GM04504 (cell line): ENCODE measurements around the gene SLC36A1.
"Not testable (repeated sequence)": the region's sequence is repeated elsewhere in the genome, so short reads cannot be mapped to it uniquely, and the experiment has no call there.

Source experiments
- DNase-seq: peaks from one replicate; pipeline ENCODE4 v3.0.0-alpha.2; 2012; ENCODE audit warnings: low read depth

Gene SLC36A1

DNA sequence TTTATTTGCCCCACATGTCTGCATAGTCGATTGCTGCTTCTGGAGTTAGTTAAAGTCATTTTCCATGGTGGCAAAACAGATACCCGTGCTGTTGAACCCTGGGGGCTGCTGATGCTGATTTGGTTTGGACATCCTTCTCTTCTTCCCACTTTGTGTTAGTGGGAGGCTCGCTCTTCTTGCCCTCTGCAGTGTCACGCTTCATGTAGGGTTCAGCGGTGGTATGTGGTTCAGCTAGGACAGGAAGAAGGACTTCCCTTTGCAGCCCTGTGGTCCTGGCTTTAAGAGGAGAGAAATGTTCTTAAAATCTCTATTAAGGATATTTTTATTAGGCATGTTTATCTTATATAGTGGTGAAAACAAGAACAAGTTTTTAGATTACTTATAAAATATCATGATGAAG lies 36.2 kb downstream of the SLC36A1 start:
- no peak for DNase-seq

DNA sequence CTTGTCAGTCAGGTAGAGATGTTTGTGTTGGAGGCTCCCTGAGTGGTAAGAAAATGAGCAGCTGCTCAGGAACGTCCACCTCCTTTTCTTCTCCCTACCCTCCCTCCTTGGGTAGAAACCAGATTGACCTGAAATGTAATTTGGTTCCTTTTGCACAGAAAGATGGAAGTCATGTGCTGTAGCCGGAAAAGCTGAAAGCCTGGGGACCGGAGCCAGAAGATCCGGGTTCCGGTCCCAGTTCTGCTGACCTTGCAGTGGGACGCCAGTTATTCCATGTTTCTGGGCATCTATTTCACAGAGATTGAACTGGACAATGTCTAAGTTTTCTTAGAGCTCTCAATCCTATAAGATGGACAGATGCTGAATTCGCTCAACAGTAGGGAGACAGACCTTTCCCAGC lies 40.1 kb downstream of the SLC36A1 start:
- no peak for DNase-seq

GRCh38 chr5:151490627-151491026 lies 43.2 kb downstream of the SLC36A1 start:
- no peak for DNase-seq

DNA sequence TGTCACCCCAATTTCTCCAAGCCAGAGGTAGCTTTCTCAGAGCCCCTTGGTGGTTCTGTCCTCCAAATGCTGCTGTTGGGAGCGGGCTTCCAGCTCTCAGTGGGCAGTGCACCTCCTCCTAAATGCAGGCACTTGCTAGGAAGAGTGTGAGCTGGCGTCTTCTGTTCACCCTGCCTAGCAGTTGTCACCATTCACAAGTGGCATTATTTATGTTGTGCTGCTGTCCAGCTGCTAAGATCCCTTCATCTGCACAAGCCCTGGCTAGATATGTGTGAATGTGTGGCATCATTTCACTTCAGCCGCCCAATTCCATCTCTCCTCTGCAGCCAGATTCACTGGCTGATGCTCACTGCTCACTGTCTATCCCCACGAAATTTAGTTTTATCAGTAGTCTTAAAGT lies 43.7 kb downstream of the SLC36A1 start:
- no peak for DNase-seq

GRCh38 chr5:151492729-151493128 lies 45.3 kb downstream of the SLC36A1 start:
- no peak for DNase-seq

DNA sequence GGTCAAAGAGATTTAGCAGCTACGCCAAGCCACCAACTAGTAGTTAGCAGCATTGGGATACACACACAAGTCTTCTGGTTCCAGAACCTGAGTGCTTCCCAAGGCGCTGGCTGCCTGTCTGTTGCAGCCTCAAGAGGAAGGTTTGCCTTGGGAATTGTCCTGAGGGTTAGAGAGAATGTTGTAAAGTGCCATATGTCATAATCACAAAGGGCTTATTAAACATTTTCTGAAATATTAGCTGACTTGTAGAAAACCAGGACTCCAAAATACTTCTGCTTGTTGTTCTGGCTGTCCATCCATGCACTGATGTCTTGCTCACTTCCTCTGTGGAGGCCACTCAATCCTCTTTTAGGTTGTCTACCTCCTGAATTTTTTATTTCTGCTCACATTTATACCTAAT lies 46.3 kb downstream of the SLC36A1 start:
- DNase-seq = no peak

DNA sequence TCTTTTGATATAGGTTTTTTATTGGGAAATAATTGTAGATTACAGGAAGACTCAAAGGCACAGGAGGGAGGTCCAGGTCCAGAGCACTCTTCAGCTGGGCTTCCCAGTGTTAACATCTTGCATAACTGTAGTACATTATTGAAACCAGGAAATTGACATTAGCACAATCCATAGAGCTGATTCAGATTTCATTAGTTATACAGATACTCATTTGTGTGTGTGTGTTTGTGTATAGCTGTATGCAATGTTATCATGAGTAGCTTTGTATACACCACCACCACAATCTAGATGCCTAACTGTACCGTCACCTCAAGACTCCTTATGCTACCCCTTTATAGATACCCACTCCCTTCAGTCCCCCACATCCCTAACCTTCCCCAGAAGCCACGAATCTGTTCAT lies 47.9 kb downstream of the SLC36A1 start:
- DNase-seq = no peak

- DNase-seq = no peak
These were observed 48.7 kb downstream of the SLC36A1 start for GRCh38 chr5:151496041-151496484.

- no peak for DNase-seq
These were observed 50.1 kb downstream of the SLC36A1 start for GRCh38 chr5:151497391-151498002.

DNA sequence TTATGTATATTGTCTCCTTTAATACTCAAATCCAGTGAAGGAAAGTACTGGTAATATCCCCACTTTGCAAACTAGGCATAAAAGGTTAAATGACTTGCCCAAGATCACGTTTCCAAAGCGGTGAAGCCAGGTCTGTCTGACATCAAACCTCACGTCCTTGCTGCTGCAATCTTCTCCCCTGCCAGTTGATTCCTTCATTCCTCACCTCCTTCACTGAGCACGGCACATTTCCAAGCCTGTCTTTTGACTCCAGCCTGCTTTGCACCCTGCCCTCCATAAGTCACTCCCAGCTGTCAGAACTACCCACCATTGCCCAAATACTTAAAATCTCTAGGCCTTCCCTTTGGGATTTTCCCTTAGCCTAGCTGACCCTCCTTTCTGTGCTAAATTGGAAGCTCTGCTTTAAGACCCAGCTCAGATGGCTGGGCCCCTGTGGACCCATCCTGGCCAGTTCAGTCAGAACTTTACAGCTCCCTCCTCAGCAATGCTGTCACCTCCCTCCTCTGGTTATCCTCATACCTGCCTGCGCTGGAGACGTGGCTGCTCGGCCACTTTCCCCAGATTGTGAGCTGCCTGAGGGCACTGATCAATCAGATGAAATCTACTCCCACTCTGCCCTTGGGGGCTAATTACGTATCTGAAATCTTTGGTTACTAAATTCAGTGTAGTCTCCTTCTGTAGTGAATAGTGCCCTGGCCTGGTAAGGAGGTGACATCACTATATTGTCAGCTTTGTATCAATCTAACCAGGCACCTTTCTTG lies 51.2 kb downstream of the SLC36A1 start:
- no peak for DNase-seq

DNA sequence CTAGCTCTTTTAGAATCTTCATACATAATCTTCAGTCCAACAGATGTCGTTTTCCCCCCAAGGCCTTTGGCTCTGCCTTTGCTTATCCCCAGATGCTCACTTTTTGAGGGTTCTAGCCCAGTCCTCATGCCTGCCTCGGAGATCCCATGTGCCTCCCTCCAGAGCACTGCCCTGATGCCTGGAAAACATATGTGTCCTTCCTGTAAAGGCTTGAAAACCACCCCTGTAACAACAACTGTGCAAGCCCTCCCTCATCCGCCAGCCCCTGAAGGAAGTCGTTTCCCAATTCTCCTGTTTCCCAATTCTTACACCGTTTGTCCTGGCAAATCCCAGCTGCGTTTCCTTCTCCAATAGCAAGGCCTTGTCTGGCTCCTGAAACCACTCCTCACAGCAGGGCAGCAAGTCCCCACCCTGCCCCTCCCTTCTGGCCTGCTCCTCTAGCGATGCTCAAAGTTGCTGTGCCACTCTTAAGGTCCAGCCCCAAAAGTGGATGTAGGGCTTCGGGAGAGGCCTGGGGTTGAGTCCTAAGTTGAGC lies 52.2 kb downstream of the SLC36A1 start:
- no peak for DNase-seq

DNA sequence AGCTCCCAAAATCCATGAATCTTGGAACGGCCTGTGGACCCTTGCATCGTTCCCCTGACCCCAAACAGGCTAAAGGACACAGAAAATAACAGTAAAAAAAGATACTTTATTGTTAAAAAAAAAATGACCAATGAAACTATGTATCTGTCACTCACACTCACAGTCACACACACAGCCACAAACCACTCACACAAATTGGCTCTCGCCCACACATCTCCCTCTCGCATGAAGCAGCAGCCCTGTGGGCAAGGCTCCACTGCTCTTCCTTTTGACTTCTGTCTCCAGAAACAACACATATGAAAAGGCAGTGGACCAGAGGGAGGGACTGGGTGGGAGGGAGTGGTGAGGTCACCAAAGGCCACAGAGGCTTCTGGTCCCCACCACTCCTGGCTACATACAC lies 56.6 kb downstream of the SLC36A1 start:
- no peak for DNase-seq

GRCh38 chr5:151508308-151508707 lies 60.9 kb downstream of the SLC36A1 start:
- DNase-seq = not testable (repeated sequence)

GRCh38 chr5:151509231-151509630 lies 61.8 kb downstream of the SLC36A1 start:
- DNase-seq = no peak

GRCh38 chr5:151509836-151510235 lies 62.4 kb downstream of the SLC36A1 start:
- no peak for DNase-seq

DNA sequence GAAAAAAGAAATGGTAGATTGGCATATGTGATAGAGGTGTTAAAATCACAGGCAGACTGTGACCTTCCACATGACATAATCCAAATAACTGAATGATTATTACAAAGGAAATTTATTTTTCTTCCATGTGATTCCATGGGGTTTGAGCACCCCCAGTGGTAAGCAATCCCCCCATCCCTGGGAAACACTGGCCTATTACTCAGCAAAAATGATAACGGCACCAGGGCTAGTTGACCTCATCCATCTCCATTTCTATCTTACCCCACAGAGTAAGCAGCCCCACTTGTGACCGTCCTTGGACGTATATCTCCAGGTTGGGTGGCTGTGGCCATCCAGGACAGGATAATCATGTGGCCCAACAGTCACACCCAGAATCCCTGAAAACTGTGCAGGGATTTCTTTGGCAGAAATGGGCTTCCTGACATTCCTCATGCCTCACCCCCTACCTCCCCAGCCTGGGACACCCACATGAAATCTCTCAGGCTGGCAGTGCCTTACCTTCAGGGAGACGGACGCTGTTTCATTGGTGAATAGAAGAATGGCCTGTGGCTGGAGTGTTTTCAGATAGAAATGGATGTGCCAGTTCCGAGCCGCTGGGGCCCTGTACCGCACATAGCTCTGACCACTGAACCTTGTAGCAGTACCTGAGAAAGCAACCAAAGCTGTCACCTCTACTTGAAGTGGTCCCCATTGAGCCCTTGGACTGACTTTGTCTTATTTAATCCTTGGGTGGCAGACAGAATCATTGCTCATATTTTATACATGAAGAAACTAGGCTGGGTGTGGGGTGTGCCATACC lies 69.9 kb downstream of the SLC36A1 start:
- DNase-seq = no peak

GRCh38 chr5:151520294-151520693 lies 72.9 kb downstream of the SLC36A1 start:
- DNase-seq = no peak

DNA sequence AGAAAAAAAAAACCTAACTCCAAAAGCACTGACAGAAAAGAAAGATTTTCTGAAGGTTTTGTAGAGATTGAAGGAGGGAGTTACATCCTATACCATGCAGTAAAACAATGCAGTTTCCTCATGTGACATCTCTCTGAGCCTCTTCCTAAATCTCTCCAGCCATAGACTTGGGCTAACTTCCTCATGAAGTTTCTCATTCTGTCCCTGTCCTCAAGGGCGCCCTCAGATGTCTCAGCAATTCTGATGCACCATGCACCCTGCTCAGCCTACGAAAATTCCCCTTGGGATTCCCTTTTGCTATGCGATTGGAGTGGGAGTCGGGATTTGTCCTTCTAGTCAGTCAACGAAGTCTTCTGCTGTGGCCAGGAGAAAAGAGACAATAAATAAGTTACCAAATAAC lies 74.8 kb downstream of the SLC36A1 start:
- no peak for DNase-seq

DNA sequence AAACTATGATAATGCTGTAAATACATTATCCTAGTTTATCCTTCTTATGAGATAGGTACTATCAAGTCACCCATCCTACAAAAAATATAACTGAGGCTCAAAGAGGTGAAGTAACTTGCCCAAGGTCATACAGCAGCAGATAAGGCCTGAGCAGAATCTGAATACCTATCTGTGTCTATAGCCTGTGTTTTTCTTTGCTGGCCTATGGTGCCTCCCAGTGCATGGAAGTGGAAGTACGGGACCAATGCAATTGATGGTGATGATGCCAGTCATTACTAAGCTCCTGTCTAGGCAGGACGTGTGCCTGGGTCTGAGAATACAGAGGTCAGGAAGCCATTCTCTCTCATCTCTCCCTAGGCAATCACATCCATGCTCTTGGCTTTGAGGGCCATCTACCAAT lies 75.9 kb downstream of the SLC36A1 start:
- DNase-seq = peak; percentile 17

DNA sequence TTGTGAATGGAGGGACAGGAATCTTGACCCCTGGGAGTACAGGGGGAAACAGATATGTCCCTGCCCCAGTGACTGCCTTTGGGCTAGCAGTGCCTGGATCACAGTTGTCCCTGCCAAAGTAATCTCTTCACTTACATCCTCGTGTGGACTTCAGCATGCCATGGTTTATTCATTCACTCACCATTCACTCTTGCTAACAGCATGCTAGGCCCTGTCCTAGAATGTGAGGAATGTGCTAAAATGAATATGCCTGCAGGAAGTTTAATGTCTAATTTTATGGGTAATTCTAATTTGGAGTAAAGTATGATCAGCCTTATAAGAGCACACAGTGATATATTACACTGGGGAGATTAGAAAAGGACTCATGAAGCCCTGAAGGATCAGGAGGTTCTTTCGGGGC lies 80.8 kb downstream of the SLC36A1 start:
- no peak for DNase-seq

GRCh38 chr5:151528996-151529395 lies 81.6 kb downstream of the SLC36A1 start:
- DNase-seq = no peak

GRCh38 chr5:151531581-151531980 lies 84.2 kb downstream of the SLC36A1 start:
- no peak for DNase-seq

- DNase-seq = no peak
These were observed 85.0 kb downstream of the SLC36A1 start for GRCh38 chr5:151532416-151532815.
